PFSK-1 (cell line): ENCODE data around the gene SCUBE3.

Source experiments
- POLR2AphosphoS5 ChIP-seq: IDR thresholded peaks from 2 replicates; pipeline ENCODE4 v1.6.1; 2012; ENCODE audit warnings: low read depth, mild to moderate bottlenecking, control low read depth, low read length, moderate library complexity
- SIN3A ChIP-seq: IDR thresholded peaks from 2 replicates; pipeline ENCODE4 v1.6.1; 2012; ENCODE audit warnings: mild to moderate bottlenecking, low read length, moderate library complexity, borderline replicate concordance; ENCODE audit not compliant: insufficient read depth
- TAF1 ChIP-seq: IDR thresholded peaks from 2 replicates; pipeline ENCODE4 v1.6.1; 2012; ENCODE audit warnings: low read length, control low read depth, borderline replicate concordance; ENCODE audit not compliant: insufficient read depth
- TF ChIP-seq, protein P1 (sequence below), 2 experiments: IDR thresholded peaks; 2 replicates each; pipeline versions ENCODE4 v1.6.1 to v1.8.0; 2011 to 2012; ENCODE audit warnings: low read depth in 2 of 2, low read length in 2 of 2, control low read depth in 1 of 2, inconsistent platforms in 1 of 2, mild to moderate bottlenecking in 1 of 2, moderate library complexity in 1 of 2; ENCODE audit not compliant: insufficient read depth in 1 of 2

DNA sequence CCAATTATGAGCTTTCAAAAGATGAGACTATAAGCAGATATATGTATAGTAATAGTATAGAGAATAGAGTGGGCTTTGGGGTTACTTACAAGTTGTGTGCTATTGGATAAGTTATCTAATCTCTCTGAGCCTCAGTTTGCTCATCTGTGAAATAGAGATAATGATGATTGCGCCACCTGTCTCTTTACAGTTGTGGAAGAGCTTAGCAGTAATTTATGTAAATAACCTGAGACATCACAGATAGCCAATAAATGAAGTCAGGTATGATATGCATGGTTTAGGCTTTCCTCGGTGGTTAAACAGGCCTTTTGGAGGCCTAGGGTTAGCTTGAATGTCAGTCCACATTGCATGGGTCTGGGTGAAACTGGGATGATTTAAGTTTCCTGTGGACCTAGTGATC, 29.8 kb upstream of the SCUBE3 start:
- TF ChIP-seq TAF1: no peak
- no peak for TF ChIP-seq SIN3A
- TF ChIP-seq, protein P1, sequence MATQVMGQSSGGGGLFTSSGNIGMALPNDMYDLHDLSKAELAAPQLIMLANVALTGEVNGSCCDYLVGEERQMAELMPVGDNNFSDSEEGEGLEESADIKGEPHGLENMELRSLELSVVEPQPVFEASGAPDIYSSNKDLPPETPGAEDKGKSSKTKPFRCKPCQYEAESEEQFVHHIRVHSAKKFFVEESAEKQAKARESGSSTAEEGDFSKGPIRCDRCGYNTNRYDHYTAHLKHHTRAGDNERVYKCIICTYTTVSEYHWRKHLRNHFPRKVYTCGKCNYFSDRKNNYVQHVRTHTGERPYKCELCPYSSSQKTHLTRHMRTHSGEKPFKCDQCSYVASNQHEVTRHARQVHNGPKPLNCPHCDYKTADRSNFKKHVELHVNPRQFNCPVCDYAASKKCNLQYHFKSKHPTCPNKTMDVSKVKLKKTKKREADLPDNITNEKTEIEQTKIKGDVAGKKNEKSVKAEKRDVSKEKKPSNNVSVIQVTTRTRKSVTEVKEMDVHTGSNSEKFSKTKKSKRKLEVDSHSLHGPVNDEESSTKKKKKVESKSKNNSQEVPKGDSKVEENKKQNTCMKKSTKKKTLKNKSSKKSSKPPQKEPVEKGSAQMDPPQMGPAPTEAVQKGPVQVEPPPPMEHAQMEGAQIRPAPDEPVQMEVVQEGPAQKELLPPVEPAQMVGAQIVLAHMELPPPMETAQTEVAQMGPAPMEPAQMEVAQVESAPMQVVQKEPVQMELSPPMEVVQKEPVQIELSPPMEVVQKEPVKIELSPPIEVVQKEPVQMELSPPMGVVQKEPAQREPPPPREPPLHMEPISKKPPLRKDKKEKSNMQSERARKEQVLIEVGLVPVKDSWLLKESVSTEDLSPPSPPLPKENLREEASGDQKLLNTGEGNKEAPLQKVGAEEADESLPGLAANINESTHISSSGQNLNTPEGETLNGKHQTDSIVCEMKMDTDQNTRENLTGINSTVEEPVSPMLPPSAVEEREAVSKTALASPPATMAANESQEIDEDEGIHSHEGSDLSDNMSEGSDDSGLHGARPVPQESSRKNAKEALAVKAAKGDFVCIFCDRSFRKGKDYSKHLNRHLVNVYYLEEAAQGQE (IDR thresholded peaks at IDR 0.05; ENCODE audit: insufficient read depth in 1 of 2, low read depth in 2 of 2, low read length in 2 of 2): no peak
- TF ChIP-seq POLR2AphosphoS5: no peak
